Activated gamma-delta T cell treated with Interleukin-2 at 50 U/mL for 16 hours (primary cell): Measurements from ENCODE around the gene KRT74.
"Not testable (repeated sequence)": the region's sequence is repeated elsewhere in the genome, so short reads cannot be mapped to it uniquely, and the experiment has no call there.

Experiments used
- DNase-seq: peaks from one replicate; pipeline ENCODE4 v3.0.0-alpha.2; 2020

Gene KRT74

GRCh38 chr12:52601671-52602070, 28.0 kb upstream of the KRT74 start:
- DNase-seq: peak; percentile 0

- DNase-seq: peak; percentile 1
Measured at GRCh38 chr12:52600941-52601481, 27.4 kb upstream of the KRT74 start, which contains the start of gene KRT72. TSS of gene KRT72 (minus strand) at chr12:52601463. CDS start at chr12:52601452, 11 bp downstream.

DNA sequence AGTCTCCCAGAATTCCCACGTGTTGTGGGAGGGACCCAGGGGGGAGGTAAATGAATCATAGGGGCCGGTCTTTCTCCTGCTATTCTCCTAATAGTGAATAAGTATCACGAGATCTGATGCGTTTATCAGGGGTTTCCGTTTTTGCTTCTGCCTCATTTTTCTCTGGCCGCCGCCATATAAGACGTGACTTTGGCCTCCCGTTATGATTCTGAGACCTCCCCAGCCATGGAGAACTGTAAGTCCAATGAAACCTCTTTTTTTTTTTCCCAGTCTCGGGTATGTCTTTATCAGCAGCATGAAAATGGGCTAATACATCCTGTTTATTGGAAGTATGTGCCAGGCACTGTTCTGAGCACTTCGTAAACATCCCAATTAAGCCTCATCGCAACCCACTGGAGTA, 26.8 kb upstream of the KRT74 start:
- DNase-seq: no peak

DNA sequence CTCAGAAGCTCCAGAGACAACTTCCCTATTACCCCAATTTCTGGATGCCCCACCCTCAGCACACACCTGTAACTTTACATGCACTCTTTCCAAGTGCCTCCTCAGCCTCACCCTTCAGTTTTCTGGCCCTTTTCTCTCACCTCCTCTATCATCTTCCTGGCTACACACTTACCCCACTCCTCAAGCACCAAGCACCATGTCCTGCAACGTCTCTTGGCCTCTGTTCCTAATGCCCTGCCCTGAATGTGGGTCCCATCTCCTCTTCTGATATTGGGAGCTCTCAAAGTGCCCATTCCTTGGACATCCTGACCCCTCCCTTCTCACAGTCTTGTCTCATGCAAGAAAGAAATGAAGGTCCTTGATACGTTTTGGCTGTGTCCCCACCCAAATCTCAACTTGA, 26.4 kb upstream of the KRT74 start:
- DNase-seq: no peak

DNA sequence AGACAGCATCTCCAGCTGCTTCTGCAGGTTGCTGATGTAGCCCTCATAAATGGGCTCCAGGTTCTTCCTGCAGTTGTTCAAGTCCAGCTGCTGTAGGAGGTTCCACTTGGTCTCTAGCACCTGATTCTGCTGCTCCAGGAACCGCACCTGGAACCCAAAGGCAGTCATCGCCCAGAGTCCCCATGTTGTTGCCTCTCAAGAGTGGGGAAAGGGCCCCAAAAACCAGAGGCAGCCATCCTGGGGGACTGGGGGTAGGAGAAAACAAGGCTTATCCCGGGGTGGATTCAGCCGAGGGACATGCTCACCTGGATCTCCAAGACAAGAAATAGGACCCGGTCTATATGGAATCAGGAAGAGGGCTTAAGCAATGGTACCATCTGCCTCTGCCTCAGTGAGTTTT, 25.3 kb upstream of the KRT74 start:
- peak; percentile 0 for DNase-seq

DNA sequence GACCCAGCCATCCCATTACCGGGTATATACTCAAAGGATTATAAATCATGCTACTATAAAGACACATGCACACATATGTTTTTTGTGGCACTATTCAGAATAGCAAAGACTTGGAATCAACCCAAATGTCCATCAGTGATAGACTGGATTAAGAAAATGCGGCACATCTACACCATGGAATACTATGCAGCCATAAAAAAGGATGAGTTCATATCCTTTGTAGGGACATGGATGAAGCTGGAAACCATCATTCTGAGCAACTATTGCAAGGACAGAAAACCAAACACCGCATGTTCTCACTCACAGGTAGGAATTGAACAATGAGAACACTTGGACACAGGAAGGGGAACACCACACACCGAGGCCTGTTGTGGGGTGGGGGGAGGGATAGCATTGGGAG, 20.6 kb upstream of the KRT74 start:
- not testable (repeated sequence) for DNase-seq

DNA sequence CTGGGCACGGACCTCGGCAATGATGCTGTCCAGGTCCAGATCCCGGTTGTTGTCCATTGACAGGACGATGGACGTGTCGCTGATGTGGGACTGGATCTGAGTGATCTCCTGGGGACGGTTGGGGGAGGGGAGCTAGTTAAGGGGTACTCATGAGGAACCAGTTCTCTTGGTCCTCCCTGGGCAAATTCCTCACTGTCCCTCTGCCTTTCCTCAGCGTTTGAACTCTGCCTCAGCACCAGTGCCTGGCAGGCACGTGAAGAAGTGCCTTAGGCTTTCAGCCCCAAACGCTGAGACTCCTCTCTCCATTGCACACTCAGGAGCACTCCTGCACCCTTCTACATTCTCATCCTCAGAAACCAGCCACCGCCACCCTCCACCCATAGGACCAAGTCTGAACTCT, 17.9 kb upstream of the KRT74 start:
- DNase-seq: no peak

GRCh38 chr12:52590021-52590420, 16.4 kb upstream of the KRT74 start:
- no peak for DNase-seq

DNA sequence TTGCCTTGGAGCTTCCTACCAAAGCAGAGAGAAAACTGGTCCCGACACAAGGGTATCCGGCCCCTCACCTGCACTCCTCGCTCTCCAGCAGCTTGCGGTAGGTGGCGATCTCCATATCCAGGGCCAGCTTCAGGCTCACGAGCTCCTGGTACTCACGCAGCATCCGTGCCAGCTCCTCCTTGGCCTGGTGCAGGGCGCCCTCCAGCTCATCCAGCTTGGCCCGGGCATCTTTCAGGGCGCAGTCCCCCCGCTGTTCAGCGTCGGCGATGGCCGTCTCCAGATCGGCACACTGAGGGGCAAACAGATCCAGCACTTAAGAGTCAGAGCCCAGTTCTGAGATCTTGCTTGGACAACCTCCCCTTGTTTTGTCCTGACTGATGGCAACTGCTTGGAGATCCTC, 13.9 kb upstream of the KRT74 start:
- DNase-seq: no peak

DNA sequence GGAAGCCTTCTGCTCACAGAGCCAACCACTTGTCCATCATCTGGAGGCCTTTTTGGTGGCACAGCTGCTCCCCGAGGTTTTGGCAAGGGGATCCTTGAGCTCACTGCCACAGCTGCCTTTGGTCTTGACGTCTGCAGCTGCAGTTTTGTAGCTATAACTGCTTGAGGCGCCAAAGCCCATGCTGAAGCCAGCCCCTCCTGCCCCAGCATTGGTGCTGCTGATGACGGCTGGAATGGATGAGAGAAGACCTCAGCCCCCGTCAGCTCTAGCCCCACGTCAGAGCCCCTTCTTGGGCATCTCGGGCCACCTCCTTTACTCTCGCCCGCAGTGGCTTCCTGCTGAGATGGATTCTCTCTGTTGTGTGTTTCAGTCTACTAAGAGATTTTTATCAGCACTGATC, 12.3 kb upstream of the KRT74 start:
- DNase-seq: peak; percentile 57

GRCh38 chr12:52585066-52585465, 11.4 kb upstream of the KRT74 start:
- no peak for DNase-seq

- no peak for DNase-seq
Measured at GRCh38 chr12:52584156-52584682, 10.6 kb upstream of the KRT74 start.

GRCh38 chr12:52582971-52583456, 9.4 kb upstream of the KRT74 start:
- peak; percentile 59 for DNase-seq

DNA sequence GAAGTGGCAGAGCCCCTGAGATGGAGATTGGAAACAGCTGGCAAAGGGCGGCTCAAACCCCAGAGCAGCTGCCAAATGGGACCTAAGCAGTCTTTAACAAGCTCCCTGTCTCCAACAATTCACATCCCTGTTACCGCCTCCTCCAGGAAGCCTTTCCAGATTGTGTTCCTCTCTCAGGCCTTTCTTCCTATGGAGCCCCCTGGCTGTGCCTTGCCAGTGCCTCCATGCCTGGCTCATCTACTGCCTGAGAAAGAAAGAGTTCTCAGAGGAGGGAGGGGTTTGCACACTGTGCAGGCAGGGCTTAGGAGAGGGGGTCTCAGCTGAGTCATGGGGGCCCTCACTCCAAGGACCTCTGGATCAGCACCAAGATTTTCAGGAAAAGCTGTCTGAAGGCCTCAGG, 8.8 kb upstream of the KRT74 start:
- no peak for DNase-seq

- no peak for DNase-seq
Measured at GRCh38 chr12:52581481-52581880, 7.8 kb upstream of the KRT74 start.

- DNase-seq: no peak
Measured at GRCh38 chr12:52581066-52581465, 7.4 kb upstream of the KRT74 start.

DNA sequence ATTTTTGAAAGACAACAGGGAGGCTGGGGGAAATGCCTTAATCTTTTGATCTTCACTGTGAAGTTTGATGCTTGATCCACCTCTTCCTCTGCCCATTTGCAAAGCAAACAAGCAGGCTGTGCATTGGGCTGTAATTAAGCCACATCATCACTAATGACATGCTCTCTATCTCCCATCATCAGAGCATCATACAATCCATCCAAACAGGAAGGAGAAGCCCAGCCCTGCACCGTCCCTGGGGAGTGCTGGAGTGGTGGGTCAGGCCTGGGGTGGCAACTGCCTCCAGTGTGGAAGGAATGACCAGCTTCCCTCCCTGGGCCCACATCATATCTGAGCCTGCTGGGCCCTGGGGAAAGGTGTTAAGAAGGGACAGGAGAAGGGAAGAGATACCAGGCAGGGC, 6.9 kb upstream of the KRT74 start:
- no peak for DNase-seq

GRCh38 chr12:52579468-52580465, 6.1 kb upstream of the KRT74 start:
- DNase-seq: no peak

- no peak for DNase-seq
Measured at GRCh38 chr12:52578469-52578868, 4.8 kb upstream of the KRT74 start.

DNA sequence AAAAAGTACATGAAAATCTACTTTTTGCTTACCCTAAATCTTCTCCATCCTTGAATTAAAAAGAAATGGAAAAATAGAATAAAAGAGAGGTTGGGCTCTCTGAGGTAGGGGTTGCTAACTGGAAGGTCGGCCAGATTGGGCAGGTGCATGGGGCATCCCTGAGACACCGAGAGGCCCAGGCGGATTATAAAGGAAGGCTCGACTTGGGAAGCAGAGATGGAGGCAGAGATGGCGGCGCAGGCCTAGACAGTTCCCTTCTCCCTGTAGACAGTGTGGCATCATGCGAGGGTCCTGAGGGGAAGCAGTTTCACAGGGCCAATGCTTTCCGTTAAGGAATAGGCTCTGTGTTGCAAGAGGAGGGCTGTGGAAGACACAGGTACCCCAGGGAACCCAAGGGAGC, 3.7 kb upstream of the KRT74 start:
- DNase-seq: no peak

- DNase-seq: no peak
Measured at GRCh38 chr12:52575948-52576347, 2.3 kb upstream of the KRT74 start.

- DNase-seq: no peak
Measured at GRCh38 chr12:52575256-52575655, 1.6 kb upstream of the KRT74 start.

DNA sequence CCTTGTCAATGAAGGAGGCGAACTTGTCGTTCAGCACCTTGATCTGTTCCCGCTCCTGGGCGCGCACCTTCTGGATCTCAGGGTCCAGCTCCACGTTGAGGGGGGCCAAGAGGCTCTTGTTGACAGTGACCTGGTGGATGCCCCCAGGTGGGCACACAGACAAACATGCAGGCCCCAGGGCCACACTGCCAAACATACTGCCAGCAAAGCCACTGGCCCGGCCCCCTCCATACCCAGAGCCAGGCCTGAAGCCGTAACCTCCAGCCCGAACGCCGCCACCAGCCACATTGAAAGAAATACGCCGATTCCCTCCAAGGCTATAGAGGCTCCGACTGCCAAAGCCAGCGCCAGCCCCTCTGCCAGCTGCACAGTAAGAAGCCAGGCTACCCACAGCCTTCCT, 337 bp downstream of the KRT74 start:
- no peak for DNase-seq

GRCh38 chr12:52570511-52570910, 3.1 kb downstream of the KRT74 start:
- DNase-seq: no peak
